GM12873 (cell line): ENCODE results near the gene C10orf95.

ENCODE experiments used
- TF ChIP-seq, protein P1 (sequence below): IDR thresholded peaks from 2 replicates; pipeline ENCODE4 v1.5.1; 2012; ENCODE audit warnings: low read depth, mild to moderate bottlenecking, moderate library complexity, low read length, control low read depth; ENCODE audit not compliant: insufficient read depth; ENCODE audit errors: missing control alignments

Gene C10orf95

DNA sequence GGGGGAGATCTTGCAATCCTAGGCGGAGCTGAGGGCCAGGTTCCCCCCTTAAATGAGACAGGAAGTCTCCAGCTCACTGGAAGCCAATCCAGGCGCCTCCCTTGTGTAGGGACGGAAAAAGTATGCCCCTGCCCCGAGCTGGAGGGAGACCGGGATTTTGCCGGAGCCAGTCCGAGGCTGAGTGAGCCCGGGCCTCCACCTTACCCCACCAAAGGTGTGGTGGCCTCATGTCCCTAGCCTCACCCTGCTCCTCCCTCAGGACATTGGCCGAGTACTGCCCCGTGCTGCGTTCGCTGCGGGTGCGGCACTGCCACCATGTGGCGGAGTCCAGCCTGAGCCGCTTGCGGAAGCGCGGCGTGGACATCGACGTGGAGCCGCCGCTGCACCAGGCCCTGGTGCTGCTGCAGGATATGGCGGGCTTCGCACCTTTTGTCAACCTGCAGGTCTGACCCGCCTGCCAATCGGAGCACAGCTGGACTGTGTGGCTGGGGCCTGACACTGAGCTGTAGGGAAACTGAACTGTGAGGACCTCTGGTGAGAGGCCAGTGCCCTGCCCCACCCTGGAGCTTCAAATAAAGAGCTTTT is 28.7 kb downstream of the C10orf95 start:
- TF ChIP-seq, protein P1, sequence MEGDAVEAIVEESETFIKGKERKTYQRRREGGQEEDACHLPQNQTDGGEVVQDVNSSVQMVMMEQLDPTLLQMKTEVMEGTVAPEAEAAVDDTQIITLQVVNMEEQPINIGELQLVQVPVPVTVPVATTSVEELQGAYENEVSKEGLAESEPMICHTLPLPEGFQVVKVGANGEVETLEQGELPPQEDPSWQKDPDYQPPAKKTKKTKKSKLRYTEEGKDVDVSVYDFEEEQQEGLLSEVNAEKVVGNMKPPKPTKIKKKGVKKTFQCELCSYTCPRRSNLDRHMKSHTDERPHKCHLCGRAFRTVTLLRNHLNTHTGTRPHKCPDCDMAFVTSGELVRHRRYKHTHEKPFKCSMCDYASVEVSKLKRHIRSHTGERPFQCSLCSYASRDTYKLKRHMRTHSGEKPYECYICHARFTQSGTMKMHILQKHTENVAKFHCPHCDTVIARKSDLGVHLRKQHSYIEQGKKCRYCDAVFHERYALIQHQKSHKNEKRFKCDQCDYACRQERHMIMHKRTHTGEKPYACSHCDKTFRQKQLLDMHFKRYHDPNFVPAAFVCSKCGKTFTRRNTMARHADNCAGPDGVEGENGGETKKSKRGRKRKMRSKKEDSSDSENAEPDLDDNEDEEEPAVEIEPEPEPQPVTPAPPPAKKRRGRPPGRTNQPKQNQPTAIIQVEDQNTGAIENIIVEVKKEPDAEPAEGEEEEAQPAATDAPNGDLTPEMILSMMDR, result peak; percentile 74

DNA sequence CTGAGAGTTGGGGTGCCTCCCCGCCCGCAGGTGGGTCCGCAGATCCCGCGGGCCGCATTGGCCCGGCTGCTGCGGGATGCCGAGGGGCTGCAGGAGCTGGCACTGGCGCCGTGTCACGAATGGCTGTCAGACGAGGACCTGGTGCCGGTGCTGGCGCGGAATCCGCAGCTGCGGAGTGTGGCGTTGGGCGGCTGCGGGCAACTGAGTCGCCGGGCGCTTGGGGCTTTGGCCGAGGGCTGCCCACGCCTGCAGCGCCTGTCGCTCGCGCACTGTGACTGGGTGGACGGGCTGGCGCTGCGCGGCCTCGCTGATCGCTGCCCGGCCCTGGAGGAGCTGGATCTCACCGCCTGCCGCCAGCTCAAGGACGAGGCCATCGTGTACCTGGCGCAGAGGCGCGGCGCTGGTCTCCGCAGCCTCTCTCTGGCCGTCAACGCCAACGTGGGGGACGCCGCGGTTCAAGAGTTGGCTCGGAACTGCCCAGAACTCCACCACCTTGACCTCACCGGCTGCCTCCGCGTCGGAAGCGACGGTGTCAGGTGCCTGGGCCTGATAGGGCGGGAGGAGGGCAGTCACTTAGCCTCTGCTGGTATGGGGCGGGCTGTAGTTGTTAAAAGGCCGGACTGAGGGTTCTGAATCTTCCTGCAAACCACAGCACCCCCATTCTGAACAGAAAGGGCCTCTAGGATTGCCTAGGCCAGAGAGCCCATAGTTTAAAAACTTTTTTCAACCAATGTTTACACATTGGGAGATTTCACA is 29.4 kb downstream of the C10orf95 start:
- TF ChIP-seq, protein P1, result no peak

DNA sequence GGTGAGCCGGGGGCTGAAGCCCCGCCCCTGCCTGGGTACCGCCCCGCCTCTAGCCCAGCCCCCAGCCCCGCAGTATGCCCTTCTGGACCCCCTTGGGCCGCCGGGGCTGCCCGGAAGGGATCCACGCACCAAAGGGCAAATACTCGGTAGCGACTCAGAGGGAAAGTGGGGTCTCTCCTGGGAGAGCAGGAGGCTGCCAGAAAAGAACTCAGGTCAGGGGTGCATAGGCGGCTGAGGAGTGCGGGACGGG is 29.9 kb downstream of the C10orf95 start:
- TF ChIP-seq, protein P1, result no peak

DNA sequence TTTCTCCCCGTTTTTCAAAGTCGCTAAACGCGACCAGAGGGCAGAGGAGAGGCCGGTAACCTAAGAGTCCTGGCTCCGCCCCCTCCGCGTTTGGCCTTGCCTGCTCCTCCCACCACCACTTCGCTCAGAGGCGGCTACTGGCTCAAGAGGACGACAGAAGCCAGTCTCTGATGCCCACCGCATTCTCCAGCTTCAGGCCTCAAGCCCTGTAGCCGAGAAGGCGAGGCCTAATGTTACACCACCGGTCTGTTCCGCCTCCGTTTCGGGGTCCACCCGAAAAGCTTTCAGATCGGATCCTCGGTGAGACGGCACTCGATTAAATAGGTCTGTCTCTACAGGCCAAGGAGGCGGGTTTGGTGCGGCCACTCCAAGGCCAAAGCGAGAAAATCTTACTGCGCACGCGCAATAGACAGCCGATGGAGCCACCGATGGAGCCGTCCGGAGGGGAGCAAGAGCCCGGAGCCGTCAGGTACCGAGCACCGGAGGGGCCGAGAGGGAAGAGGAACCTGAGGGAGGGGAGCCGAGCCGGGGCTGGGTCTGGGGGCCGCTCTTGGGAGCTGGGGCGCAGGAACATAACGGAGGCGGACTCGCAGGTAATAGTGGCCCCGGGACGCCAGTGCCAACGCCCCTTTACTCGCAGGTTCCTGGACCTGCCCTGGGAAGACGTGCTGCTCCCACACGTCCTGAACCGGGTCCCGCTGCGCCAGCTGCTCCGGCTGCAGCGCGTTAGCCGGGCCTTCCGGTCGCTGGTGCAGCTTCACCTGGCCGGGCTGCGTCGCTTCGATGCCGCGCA is 30.4 kb downstream of the C10orf95 start, which contains the start of gene FBXL15:
TSS of gene FBXL15 (plus strand) at position 123 of the 793 bp plus-strand sequence. CDS start at position 417, 294 bp downstream.
- TF ChIP-seq, protein P1, result no peak

DNA sequence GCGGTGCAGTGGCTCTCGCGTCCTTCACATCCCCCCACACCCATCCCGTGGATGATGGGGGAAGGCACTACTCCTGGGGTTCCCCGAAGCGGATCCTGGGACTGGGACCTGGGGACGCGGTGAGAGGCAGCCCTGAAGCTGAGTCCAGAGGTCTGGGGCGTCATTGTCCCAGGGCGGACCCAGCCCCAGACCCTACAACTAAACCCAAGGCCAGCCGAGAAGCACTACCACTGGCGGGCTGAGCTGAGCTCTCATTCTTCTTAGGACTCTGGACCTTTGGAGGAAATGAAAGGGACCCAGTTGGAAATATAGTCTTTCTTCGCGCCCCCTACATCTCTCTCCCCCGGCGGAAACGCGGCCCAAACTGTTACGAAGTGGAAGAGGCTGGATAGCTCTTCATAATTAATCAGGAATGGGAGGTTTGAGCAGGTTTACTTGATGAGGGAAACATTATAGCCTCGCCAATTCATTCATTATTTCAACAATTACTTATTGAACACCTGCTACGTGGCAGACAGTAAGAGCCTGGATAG is 31.1 kb downstream of the C10orf95 start:
- TF ChIP-seq, protein P1, result no peak

DNA sequence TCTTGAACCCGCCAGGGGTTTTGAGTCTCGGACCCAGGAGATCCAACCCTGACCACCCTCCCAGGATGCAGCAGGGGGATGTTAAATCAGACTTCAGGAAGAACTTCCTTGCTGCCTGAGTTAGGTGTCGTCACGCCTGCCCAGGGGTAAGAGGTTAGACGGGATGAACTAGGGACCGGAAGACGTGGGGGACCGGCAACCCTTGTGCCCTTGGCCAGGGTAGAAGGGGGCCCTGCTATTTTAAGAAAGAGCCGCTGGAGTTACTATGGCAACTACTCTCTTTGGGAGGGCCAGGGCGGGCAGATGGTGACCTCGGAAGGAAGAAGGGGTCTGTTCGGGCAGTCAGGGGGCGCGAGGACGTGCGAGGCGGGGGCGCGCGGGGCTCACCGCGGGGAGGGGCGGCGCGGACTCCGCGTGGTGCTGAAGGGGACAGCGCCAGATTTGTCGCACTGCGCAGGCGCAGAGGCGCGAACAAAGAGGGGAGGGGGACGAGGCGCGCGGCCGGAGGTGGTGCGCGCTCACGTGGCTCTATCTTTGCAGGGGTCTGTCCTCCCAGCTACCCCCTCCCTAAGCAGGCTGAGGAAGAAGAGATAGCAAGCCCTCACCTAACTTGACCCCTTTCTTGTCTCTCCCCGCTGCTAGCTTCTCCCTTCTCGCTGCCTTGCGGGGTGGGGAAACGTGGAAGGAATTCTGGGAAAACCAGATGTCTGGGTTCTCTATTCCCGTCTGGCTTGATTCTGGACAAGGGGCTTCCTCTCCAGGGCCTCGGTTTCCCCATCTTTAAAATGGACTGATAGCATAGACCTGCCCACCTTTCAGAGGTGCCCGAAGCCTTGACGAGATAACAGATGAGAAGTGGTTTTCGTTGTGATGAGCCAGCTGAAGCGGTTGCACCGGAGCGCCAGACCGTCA is 31.8 kb downstream of the C10orf95 start:
- TF ChIP-seq, protein P1, result no peak
